GM23338 (cell line): ENCODE data around the gene TIMP3. TPM values are rescaled to one million over a fixed set of nuclear protein-coding genes. Genes with fewer than 3 reads are reported as not detected.

ENCODE experiments used
- ATAC-seq: fragments of 200-7000 bp; cut with Tn5 transposase; 3 replicates; pipeline ENCODE4 v1.9.1; 2020
- DNase-seq: peaks from one replicate; pipeline ENCODE4 v3.0.0-alpha.2; 2015; ENCODE audit warnings: low spot score
- H2AFZ ChIP-seq: fragments of 200-600 bp; sonication (generic); 2 replicates; pipeline ENCODE4 v1.8.0; 2016; ENCODE audit warnings: antibody characterized with exemption, mild to moderate bottlenecking, moderate library complexity
- H3F3A ChIP-seq: fragments of 200-600 bp; sonication (generic); replicated peaks from 2 replicates; pipeline ENCODE4 v1.8.0; 2017; ENCODE audit warnings: antibody characterized with exemption, mixed run types, low read depth
- H3K27ac ChIP-seq: fragments of 200-600 bp; sonication (generic); 2 replicates; pipeline ENCODE4 v1.6.1; 2016; ENCODE audit warnings: low read depth
- H3K27me3 ChIP-seq: fragments of 200-600 bp; sonication (generic); 2 replicates; pipeline ENCODE4 v1.8.0; 2016; ENCODE audit warnings: mild to moderate bottlenecking, mixed run types, moderate library complexity; ENCODE audit not compliant: insufficient read depth
- H3K36me3 ChIP-seq: fragments of 200-600 bp; sonication (generic); 2 replicates; pipeline ENCODE4 v1.8.0; 2016; ENCODE audit warnings: mild to moderate bottlenecking; ENCODE audit not compliant: insufficient read depth
- H3K4me1 ChIP-seq: fragments of 200-600 bp; sonication (generic); 2 replicates; pipeline ENCODE4 v1.8.0; 2016; ENCODE audit warnings: mild to moderate bottlenecking, moderate library complexity; ENCODE audit not compliant: insufficient read depth
- H3K4me2 ChIP-seq: fragments of 200-600 bp; sonication (generic); 2 replicates; pipeline ENCODE4 v1.7.1; 2017; ENCODE audit warnings: mixed run types
- H3K4me3 ChIP-seq: fragments of 200-600 bp; sonication (generic); 2 replicates; pipeline ENCODE4 v1.6.1; 2016; ENCODE audit warnings: mixed run types
- H3K79me2 ChIP-seq: fragments of 200-600 bp; sonication (generic); replicated peaks from 2 replicates; pipeline ENCODE4 v1.8.0; 2017; ENCODE audit warnings: mild to moderate bottlenecking; ENCODE audit not compliant: insufficient read depth
- H3K9me2 ChIP-seq: fragments of 200-600 bp; sonication (generic); 2 replicates; pipeline ENCODE4 v1.8.0; 2017; ENCODE audit not compliant: insufficient read depth
- H4K20me1 ChIP-seq: fragments of 200-600 bp; sonication (generic); replicated peaks from 2 replicates; pipeline ENCODE4 v1.8.0; 2017; ENCODE audit warnings: mild to moderate bottlenecking; ENCODE audit not compliant: insufficient read depth
- H3K27ac Mint-ChIP-seq: 2 replicates; pipeline ENCODE4 v1.8.0; 2020; ENCODE audit warnings: inconsistent platforms, mild to moderate bottlenecking, moderate library complexity, mixed read lengths
- H3K27me3 Mint-ChIP-seq: 3 replicates; pipeline ENCODE4 v1.8.0; 2022; ENCODE audit warnings: low read depth, mild to moderate bottlenecking, moderate library complexity, mixed read lengths, inconsistent platforms; ENCODE audit not compliant: insufficient read depth, poor library complexity
- H3K36me3 Mint-ChIP-seq: 3 replicates; pipeline ENCODE4 v1.8.0; 2021; ENCODE audit warnings: low read depth, mild to moderate bottlenecking, inconsistent platforms, moderate library complexity, mixed read lengths
- H3K4me1 Mint-ChIP-seq: 3 replicates; pipeline ENCODE4 v1.8.0; 2020; ENCODE audit warnings: mild to moderate bottlenecking, inconsistent platforms, mixed read lengths
- H3K4me3 Mint-ChIP-seq: 3 replicates; pipeline ENCODE4 v1.8.0; 2021; ENCODE audit warnings: moderate library complexity, mild to moderate bottlenecking, inconsistent platforms, mixed read lengths
- H3K9me3 Mint-ChIP-seq: 3 replicates; pipeline ENCODE4 v1.8.0; 2020; ENCODE audit warnings: moderate library complexity, mild to moderate bottlenecking, inconsistent platforms, mixed read lengths
- CREB1 ChIP-seq: fragments of 250-450 bp; sonication (Bioruptor Pico); IDR thresholded peaks from 2 replicates; pipeline ENCODE4 v1.5.0; 2020; ENCODE audit warnings: low read depth, mild to moderate bottlenecking, moderate library complexity
- CTCF ChIP-seq, 2 experiments: fragments of 200-600 bp in 1 of 2; sonication (generic) in 1 of 2; conservative IDR thresholded peaks; 2 replicates each; pipeline versions ENCODE4 v1.5.1 to v1.6.1; 2016 to 2017; ENCODE audit warnings: antibody characterized with exemption in 2 of 2, low read depth in 2 of 2, mild to moderate bottlenecking in 2 of 2, moderate library complexity in 1 of 2
- ETS1 ChIP-seq: IDR thresholded peaks from 2 replicates; pipeline ENCODE4 v1.6.1; 2016; ENCODE audit warnings: antibody characterized with exemption
- EZH2 ChIP-seq: fragments of 200-600 bp; sonication (generic); IDR thresholded peaks from one replicate; pipeline ENCODE4 v1.8.0; 2017; ENCODE audit warnings: antibody characterized with exemption, mild to moderate bottlenecking, low read depth; ENCODE audit not compliant: unreplicated experiment
- EZH2phosphoT487 ChIP-seq: fragments of 200-600 bp; sonication (generic); IDR thresholded peaks from one replicate; pipeline ENCODE4 v1.8.1; 2018; ENCODE audit warnings: antibody characterized with exemption; ENCODE audit not compliant: unreplicated experiment
- JUNB ChIP-seq: IDR thresholded peaks from one replicate; pipeline ENCODE4 v1.6.1; 2016; ENCODE audit warnings: antibody characterized with exemption; ENCODE audit not compliant: unreplicated experiment
- NANOG ChIP-seq: IDR thresholded peaks from 2 replicates; pipeline ENCODE4 v1.6.1; 2016; ENCODE audit warnings: antibody characterized with exemption, borderline replicate concordance
- POLR2AphosphoS5 ChIP-seq: IDR thresholded peaks from 2 replicates; pipeline ENCODE4 v1.6.1; 2016; ENCODE audit warnings: antibody characterized with exemption, low read depth
- REST ChIP-seq: IDR thresholded peaks from one replicate; pipeline ENCODE4 v1.6.1; 2018; ENCODE audit warnings: antibody characterized with exemption; ENCODE audit not compliant: unreplicated experiment
- STAT1 ChIP-seq: IDR thresholded peaks from one replicate; pipeline ENCODE4 v1.6.1; 2016; ENCODE audit warnings: antibody characterized with exemption; ENCODE audit not compliant: unreplicated experiment
- ZNF114 ChIP-seq: fragments of 250-450 bp; sonication (Bioruptor Pico); IDR thresholded peaks from 2 replicates; pipeline ENCODE4 v1.5.0; 2020; ENCODE audit warnings: mild to moderate bottlenecking, moderate library complexity
- ZNF331 ChIP-seq: fragments of 250-450 bp; sonication (Bioruptor Pico); IDR thresholded peaks from 2 replicates; pipeline ENCODE4 v1.5.0; 2020; ENCODE audit warnings: low read depth, mild to moderate bottlenecking, moderate library complexity
- ZNF462 ChIP-seq: fragments of 250-450 bp; sonication (Bioruptor Pico); IDR thresholded peaks from 2 replicates; pipeline ENCODE4 v1.5.0; 2020; ENCODE audit warnings: mild to moderate bottlenecking, moderate library complexity
- polyA plus RNA-seq: library from polyadenylated mRNA; unstranded; fragments of >200 nt; fragmentation: Nextera tagmentation; extraction: Ambion mirVana; gene quantifications from 2 replicates; pipeline ENCODE4 v1.2.1, GENCODE V29; 2016
- total RNA-seq: library from RNA; depleted of rRNA; stranded (reverse); fragments of >200 nt; shearing (Covaris generic); gene quantifications from 2 replicates; pipeline ENCODE4 v1.2.3, GENCODE V29; 2014

The TIMP3 gene
- total and polyA plus RNA-seq, 2 experiments from 2014 or later, result 1.4 to 4.3 TPM

GRCh38 chr22:32843300-32843699, 41.8 kb downstream of the TIMP3 start (continued):
- TF ChIP-seq POLR2AphosphoS5 (no peak), ZNF331 (CRISPR knock-in tag) (no peak), CREB1 (CRISPR knock-in tag) (no peak), ZNF114 (CRISPR knock-in tag) (no peak), STAT1 (no peak)

- H3K9me3 Mint-ChIP-seq, result no peaks in the 10 kb centered on the region
Measured at GRCh38 chr22:32844251-32844650, 42.7 kb downstream of the TIMP3 start.

More at GRCh38 chr22:32844251-32844650, 42.7 kb downstream of the TIMP3 start:
- H3K27ac Mint-ChIP-seq, result no peak overlapping the region
- no peaks in the 10 kb centered on the region for H3K36me3 Mint-ChIP-seq
- peaks cover 2% of the 10 kb centered on the region for H3K27me3 Mint-ChIP-seq
- Histone ChIP-seq H3K4me3 (no peak overlapping the region), H3K4me2 (no peak overlapping the region), H3K27ac (no peak overlapping the region), H3K4me1 (no peaks in the 10 kb centered on the region), H3K36me3 (no peaks in the 10 kb centered on the region), H2AFZ (no peak overlapping the region), H3F3A (no peaks in the 10 kb centered on the region), H3K27me3 (no peaks in the 10 kb centered on the region), H3K79me2 (no peaks in the 10 kb centered on the region), H4K20me1 (peaks cover 6% of the 10 kb centered on the region), H3K9me2 (no peaks in the 10 kb centered on the region; the same call in 1 of the 2 replicates)
- peaks cover 4% of the 10 kb centered on the region; the same call in 1 of the 3 replicates for H3K4me1 Mint-ChIP-seq
- TF ChIP-seq ETS1 (no peak), JUNB (no peak), ZNF462 (CRISPR knock-in tag) (no peak), REST (no peak), POLR2AphosphoS5 (no peak), CREB1 (CRISPR knock-in tag) (no peak), EZH2 (no peak), ZNF114 (CRISPR knock-in tag) (no peak), STAT1 (no peak), ZNF331 (CRISPR knock-in tag) (no peak), EZH2phosphoT487 (no peak), CTCF (conservative IDR thresholded peaks at IDR 0.05; ENCODE audit: low read depth in 2 of 2) (no peak), NANOG (no peak)
- ATAC-seq (no peak), DNase-seq (no peak)
- no peak overlapping the region for H3K4me3 Mint-ChIP-seq
